Measurements from ENCODE around the gene MYH10. TPM values are rescaled to one million over a fixed set of nuclear protein-coding genes. Genes with fewer than 3 reads are reported as not detected.
"Not testable (repeated sequence)": the region's sequence is repeated elsewhere in the genome, so short reads cannot be mapped to it uniquely, and the experiment has no call there.

The MYH10 gene
- total RNA-seq, 2 donors from 2014 or later = 23.7 to 33.5 TPM

DNA sequence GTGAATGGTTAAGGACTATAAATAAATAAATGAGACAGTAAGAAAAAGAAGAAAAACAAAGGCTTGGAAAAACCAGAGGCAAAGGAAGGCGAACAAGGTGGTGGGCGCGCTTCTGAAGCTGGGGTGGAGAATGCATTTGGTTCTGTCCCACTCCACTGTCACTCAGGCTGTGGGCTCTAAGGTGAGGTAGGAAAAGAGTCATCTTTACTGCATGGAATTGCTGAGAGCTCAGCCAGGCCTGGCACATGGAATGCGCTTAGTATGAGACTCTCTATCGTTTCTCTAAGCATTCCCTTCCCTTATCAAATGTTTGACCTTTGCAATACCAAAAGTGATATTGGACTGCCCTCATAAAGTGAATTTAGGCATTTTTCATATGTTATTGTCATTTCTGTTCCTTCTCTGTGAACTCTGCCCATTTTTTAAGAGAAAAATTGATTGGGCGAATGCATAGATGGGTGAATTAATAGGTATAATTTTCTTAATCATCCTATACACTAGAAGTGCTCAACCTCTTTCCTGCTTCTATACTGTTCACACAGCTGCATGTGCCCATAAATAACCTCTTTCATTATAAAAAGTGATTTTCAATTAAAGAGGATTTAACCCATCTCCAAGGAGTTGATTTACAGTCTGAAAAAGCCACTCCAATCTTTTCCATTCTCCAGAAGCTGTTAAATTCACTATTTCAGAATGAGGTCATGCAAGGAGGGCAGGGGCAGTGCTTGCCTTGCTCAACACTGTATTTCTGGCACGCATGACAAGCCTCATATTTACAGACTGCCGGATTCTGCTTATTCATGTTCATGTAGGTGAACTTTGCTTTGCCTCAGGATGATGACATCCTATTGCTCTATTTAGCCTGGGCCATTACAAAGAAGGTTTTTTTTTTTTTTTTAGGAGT is 87.7 kb downstream of the MYH10 start:
- no peaks in the 10 kb centered on the region for H3K9me3 Mint-ChIP-seq
- ATAC-seq = no peak

DNA sequence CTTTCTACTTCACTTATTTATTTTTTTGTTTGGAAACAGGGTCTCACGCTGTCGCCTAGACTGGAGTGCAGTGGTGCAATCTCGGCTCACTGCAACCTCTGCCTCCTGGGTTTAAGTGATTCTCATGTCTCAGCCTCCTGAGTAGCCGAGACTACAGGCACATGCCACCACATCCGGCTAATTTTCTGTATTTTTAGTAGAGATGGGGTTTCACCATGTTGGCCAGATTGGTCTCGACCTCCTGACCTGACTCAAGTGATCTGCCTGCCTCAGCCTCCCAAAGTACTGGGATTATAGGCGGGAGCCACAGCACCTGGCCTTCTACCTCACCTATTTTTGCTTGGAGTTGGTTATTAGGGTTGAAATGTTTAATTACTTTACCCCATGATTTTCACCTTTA is 90.5 kb downstream of the MYH10 start:
- H3K9me3 Mint-ChIP-seq; ATAC-seq; H3K27ac Mint-ChIP-seq; DNase-seq (ENCODE audit: low spot score in 2 of 2); H3K36me3 Mint-ChIP-seq: not testable (repeated sequence)

More for the DNA sequence above, 87.7 kb downstream of the MYH10 start:
- Mint-ChIP-seq H3K27ac (no peak overlapping the region), H3K36me3 (no peaks in the 10 kb centered on the region)
- DNase-seq (ENCODE audit: low spot score in 2 of 2) = no peak

DNA sequence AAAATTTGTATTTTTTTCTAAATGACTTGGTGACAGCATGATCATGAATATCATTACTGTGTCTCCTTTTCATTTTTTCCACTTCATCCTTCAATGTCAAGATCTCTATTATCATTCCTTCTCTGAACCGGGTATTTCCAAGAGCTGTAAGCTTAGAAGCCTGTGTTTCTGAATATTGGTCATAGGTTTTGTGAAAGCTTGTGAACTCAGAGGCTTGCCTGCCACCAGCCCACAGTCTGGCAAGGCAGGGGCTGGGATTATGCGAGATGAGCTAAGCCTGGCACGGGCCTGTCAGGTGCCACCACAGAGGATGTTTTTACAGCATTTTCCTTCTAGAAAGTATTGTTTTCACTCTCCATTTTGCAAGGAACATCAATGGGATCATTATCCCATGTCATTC is 92.8 kb downstream of the MYH10 start:
- H3K9me3 Mint-ChIP-seq = no peaks in the 10 kb centered on the region
- H3K36me3 Mint-ChIP-seq = no peaks in the 10 kb centered on the region
- DNase-seq (ENCODE audit: low spot score in 2 of 2) (no peak), ATAC-seq (no peak)
- H3K27ac Mint-ChIP-seq = no peak overlapping the region

DNA sequence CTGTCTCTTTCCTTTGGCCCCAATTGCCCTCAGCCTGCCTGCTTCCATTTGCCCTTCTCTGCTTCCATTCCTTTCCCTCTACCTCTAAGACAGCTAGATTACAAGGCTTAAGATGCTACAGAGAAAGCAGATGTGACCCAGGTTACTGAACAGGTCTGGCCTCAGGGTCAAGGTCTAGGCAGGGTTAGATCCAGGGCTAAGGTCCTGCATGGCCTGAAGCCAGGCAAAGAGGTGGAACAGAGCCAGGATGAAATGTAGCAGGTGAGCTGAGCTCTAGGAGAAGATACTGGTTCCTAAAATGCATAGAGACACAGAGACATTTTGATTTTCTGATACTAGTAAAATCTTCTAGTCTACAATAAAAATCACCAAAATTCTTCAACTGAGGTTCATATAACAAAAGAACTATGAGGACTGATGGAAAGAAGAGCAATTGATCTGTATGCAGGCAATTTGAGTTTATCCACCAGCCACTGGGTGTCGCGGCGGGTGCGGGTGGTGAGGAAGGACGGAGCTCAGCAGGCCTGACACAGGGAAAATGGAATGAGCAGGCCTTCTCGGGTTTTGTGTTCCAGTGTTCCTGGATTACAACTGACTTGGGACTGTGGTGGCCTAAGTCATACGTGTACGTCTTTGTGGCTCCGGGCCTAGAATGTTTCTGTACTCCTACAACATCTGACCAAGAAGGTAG is 95.9 kb downstream of the MYH10 start:
- ATAC-seq = no peak
- DNase-seq (ENCODE audit: low spot score in 2 of 2) = no peak
- Mint-ChIP-seq H3K9me3 (no peaks in the 10 kb centered on the region), H3K27ac (no peak overlapping the region), H3K36me3 (no peaks in the 10 kb centered on the region)

DNA sequence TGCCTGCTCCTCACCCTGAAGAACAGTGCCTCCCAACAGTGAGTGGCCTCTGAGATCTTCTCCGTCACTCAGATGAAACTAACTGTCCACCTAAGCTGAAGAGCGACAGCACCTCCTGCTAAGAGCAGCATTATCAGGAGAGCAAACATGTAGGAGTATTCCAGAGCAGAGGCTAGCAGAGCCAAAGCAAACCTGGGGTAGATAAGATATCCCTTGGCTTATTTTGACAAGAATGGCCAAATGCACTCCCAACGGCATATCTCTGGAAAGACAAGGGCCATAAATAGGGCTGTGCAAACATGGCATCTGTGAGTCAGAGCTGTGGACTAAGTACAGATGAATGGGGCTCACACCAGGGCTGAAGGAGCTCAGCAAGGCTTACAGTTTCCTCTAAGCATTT is 98.5 kb downstream of the MYH10 start:
- ATAC-seq (no peak), DNase-seq (ENCODE audit: low spot score in 2 of 2) (no peak)
- H3K36me3 Mint-ChIP-seq = no peaks in the 10 kb centered on the region
- no peaks in the 10 kb centered on the region for H3K9me3 Mint-ChIP-seq
- H3K27ac Mint-ChIP-seq = no peak overlapping the region

DNA sequence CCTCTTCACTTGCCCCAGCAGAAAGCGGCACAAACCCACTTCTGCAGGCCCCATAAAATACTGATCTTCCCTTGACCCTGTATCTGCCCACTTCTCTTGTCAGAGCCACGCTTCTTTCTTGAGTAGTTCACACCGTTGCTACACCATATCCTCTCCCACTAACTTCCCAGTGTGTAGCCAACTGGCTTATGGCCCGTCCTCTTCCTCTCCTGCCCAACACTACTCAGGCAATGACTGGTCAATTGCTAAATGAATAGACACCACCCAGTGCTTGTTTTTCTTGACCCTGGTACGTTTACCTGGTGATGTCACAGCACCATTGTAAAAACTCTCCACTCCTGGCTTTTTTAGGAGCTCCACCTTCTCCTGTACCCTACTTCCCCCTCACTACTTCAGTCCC is 107.9 kb downstream of the MYH10 start:
- ATAC-seq = no peak
- Mint-ChIP-seq H3K27ac (no peak overlapping the region), H3K36me3 (no peaks in the 10 kb centered on the region), H3K9me3 (no peaks in the 10 kb centered on the region)
- DNase-seq (ENCODE audit: low spot score in 2 of 2) = no peak

DNA sequence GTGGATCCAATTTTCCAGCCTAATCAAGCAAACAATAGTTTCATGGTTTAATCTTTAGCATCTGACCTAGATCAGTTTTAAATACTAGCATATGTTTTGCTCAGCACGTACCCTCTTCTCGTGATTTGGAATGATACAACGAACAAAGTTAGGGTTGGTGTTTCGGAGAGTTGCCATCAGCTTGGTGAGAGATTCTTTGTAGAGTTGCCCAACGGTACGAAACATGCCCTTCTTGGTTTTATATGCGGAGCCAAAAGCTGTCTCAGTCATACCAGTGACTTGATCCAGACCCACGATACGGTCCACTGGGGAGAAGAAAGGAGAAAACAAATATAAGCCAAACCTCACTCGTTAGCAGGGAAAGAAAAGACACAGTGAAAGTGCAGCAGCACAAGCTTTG is 109.5 kb downstream of the MYH10 start:
- no peaks in the 10 kb centered on the region for H3K9me3 Mint-ChIP-seq
- DNase-seq (ENCODE audit: low spot score in 2 of 2) (no peak), ATAC-seq (no peak)
- H3K36me3 Mint-ChIP-seq = peaks cover 0 to 4% of the 10 kb centered on the region in 2 donors
- H3K27ac Mint-ChIP-seq = no peak overlapping the region

DNA sequence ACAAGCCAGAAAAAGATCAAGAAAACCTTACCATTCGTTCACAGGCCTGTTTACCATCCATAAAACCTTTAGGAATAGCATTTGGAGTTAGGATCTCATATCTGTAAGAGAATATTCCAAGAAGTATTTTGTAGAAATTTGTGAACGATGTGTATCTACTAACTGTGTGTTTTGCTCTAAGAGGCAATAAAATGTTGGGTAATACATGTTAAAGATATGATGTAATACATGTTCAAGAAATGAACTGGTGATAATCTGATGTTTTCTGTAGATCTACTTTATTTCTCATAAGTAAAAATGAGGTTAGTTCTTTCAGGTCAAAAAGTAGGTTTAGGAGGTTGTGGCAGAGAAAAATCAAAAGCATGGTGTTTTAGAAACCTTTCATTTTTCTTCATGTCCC is 111.7 kb downstream of the MYH10 start:
- ATAC-seq (no peak), DNase-seq (ENCODE audit: low spot score in 2 of 2) (no peak)
- Mint-ChIP-seq H3K27ac (no peak overlapping the region), H3K36me3 (peaks cover 0 to 4% of the 10 kb centered on the region in 2 donors), H3K9me3 (no peaks in the 10 kb centered on the region)

DNA sequence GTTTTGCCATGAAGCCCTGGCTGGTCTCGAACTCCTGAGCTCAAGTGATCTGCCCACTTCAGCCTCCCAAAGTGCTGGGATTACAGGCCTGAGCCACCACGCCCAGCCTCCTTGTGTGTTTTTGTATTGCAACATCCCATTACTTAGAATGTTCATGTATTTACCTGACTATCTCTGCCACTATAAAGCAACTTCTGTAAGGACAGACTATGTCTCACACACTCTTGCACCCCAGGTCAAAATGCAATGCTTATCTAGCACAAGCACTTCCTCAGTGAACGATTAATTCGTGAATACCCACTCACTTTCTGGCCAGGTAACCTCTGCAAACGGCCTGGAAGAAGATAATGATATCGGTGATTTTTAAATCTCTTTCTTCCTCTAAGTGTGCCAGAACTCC is 112.2 kb downstream of the MYH10 start:
- DNase-seq (ENCODE audit: low spot score in 2 of 2) (no peak), ATAC-seq (no peak)
- Mint-ChIP-seq H3K36me3 (peaks cover 0 to 4% of the 10 kb centered on the region in 2 donors), H3K9me3 (no peaks in the 10 kb centered on the region), H3K27ac (no peak overlapping the region)

DNA sequence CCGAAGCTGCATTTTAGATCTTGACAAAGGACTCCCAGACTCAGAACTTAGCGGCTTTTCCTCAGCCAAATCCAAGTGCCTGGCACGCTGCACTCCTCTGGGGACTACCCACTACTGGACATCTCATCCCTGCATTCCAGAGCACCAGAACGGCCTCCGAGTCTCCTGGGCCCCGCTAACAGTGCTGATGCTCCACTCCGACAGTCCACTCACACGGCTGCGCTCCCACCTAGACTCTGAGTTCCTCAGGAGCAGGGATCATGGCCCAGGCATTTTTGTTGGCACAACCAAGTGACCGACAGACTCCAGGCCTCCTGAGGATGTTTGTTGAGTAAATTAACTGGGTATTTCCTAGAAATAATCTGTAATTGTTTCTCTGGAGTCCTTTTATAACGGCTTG is 115.7 kb downstream of the MYH10 start:
- no peak for DNase-seq (ENCODE audit: low spot score in 2 of 2)

DNA sequence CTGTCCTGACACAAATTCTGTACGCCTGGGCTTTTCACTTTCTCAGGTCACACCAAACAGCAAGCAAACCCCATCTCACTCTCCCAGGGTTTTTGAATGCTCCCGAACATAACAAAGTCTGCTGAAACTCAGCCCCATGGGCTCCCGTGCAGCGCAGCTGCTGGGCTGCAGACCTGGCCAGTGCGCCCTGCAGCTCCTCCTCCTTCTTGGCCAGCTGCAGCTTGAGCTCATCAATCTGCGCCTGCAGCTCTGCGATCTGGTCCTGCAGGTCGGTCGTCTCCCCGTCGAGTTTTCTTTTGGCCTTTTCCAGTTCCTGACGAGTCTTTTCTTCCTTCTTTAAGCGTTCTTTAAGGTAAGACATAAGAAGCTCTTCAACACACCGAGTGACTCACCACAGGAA is 124.4 kb downstream of the MYH10 start:
- H3K27ac Mint-ChIP-seq = no peak overlapping the region
- ATAC-seq (no peak), DNase-seq (ENCODE audit: low spot score in 2 of 2) (no peak)
- no peaks in the 10 kb centered on the region for H3K9me3 Mint-ChIP-seq
- H3K36me3 Mint-ChIP-seq = no peaks in the 10 kb centered on the region

More for the DNA sequence above, 115.7 kb downstream of the MYH10 start:
- Mint-ChIP-seq H3K9me3 (no peaks in the 10 kb centered on the region), H3K27ac (no peak overlapping the region), H3K36me3 (peaks cover 0 to 4% of the 10 kb centered on the region in 2 donors)
- no peak for ATAC-seq

DNA sequence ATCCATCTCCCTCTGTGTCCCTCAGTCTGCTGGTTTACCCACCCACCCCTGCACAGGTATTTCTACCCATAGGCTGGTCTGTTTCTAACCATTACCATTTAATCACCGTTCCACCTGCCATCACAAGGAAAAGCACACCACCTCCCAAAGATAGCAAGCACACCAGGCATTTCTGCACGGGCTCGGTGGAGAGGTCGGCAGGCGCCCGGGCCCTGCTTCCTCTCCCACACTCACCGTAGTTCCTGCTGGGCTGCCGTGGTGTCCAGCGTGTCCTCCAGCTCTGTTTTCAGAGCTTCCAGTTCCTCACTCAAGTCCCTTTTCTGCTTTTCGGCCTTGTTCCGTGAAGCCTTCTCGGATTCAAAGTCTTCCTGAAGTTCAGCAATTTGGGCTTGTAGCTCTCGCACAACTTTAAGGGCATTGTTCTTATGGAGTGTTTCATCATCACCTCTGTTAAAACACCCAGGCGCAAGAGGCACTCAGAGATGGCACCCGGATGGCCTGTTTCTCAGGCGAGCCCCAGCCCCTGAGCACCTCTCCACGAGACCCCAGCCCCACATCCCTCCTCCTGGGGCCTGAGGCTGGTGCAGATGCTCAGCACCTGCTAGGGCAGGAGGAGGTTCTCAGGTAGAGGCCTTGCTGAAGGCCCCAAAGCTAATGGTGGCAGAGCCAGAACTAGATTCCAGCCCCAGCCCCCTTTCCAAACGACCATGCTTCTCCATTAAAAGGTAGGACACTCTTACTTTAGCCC is 125.9 kb downstream of the MYH10 start:
- H3K9me3 Mint-ChIP-seq = no peaks in the 10 kb centered on the region
- no peaks in the 10 kb centered on the region for H3K36me3 Mint-ChIP-seq
- ATAC-seq (no peak), DNase-seq (ENCODE audit: low spot score in 2 of 2) (no peak)
- peak overlapping the region in 1 of 2 donors; percentile 17 for H3K27ac Mint-ChIP-seq

DNA sequence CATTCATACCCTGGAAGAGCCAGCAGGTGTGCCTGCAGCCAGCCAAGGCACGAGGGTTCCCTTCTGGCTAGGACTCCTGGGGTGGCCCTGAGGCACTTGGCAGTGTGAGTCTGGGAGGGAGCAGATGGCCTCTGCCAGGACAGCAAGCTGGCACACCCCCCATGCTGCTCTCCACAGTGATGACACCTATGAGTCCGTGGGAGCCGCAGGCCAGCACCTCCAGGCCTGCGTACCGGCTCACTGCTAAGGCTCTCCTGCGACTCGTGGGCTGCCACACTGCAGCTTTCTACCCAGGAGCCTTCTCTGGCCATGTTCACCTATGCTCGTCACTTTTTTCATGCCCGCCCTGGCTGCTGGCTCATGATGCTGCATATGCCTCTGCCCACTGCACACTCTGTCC is 126.7 kb downstream of the MYH10 start:
- Mint-ChIP-seq H3K36me3 (no peaks in the 10 kb centered on the region), H3K9me3 (no peaks in the 10 kb centered on the region), H3K27ac (no peak overlapping the region)
- ATAC-seq (no peak), DNase-seq (ENCODE audit: low spot score in 2 of 2) (no peak)

DNA sequence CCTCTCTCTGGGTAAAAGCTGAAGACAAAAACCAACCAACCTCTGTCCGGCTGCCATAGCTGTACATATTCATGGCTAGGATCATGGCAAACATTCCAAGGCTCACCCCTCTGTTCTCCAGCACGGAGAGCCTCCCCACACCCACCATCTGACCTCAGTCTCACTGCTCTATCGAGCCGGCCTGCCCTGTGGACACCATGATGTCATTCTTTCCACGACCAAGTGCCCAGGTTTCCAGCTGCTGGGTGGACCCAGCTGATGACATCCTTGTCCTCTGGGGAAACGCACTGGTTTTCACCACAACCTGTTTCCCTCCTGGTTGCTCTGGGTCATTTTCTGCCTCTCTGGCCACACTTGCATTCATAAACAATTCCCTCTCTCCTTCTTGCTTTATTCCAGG is 127.2 kb downstream of the MYH10 start:
- Mint-ChIP-seq H3K27ac (no peak overlapping the region), H3K9me3 (no peaks in the 10 kb centered on the region), H3K36me3 (no peaks in the 10 kb centered on the region)
- no peak for DNase-seq (ENCODE audit: low spot score in 2 of 2)
- no peak for ATAC-seq

DNA sequence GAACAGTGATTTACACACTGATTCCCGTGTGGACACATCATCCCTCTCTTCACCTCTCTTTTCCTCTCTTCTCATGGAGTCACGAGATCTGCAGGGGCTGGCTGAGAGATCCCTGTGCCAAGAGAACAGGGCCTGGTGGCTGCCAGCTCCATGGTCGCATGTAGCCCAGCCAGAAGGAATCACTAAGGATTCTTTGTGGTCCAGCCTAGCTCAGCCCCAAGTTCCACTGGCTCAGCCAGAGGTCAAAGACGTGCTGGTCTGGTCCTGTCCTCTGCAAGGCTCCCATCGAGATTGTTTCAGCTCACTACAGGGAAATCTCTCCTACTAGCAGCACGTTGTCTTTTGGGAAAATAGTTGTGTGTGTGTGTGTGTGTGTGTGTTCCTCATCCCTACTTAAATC is 128.4 kb downstream of the MYH10 start:
- DNase-seq (ENCODE audit: low spot score in 2 of 2) (no peak), ATAC-seq (no peak)
- no peaks in the 10 kb centered on the region for H3K36me3 Mint-ChIP-seq
- H3K9me3 Mint-ChIP-seq = no peaks in the 10 kb centered on the region
- H3K27ac Mint-ChIP-seq = peak overlapping the region in 1 of 2 donors; percentile 62

DNA sequence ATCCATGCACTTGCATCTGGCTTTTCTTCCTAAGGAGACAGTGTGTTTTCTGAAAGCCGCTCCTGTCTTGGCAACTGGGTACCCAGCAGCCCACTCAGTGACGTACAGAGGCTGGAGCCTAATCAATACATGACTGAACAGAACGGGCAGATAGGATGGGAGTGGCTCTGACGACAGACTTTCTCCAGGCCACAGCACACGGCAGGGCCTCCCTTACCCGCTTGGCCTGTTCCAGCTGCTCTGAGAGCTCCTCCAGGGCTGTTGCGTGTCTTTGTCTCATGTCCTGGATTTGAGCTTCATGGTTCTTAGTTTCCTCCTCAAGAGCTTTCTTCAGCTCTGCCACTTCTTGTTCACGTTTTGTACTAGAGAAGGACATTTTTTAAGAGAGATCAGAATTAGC is 129.9 kb downstream of the MYH10 start:
- H3K27ac Mint-ChIP-seq = no peak overlapping the region
- H3K36me3 Mint-ChIP-seq = no peaks in the 10 kb centered on the region
- no peak for ATAC-seq
- DNase-seq (ENCODE audit: low spot score in 2 of 2) = no peak
- no peaks in the 10 kb centered on the region for H3K9me3 Mint-ChIP-seq

DNA sequence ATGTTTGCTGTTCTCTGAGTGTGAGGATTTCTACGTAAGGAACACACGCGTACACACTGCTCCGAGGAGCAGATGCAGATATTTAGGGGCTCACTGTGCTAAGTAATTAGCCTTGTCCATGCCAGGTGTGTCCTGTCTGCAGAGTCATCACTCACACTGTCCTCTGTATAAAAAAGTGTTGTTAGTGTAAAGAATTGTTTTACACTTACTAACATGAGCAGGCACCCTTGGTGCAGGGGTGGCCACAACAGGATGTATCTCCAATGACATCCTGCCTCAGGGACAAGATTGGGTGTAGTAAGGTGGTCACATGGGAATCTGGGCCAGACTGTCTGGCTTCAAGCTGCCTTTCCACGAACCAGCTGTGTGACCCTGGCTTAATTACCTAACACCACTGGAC is 130.9 kb downstream of the MYH10 start:
- DNase-seq (ENCODE audit: low spot score in 2 of 2) (no peak), ATAC-seq (no peak)
- H3K27ac Mint-ChIP-seq = no peak overlapping the region
- no peaks in the 10 kb centered on the region for H3K36me3 Mint-ChIP-seq
- no peaks in the 10 kb centered on the region for H3K9me3 Mint-ChIP-seq

All from activated naive CD4-positive, alpha-beta T cell treated with anti-CD3 and anti-CD28 coated beads, Interleukin-2, amount 50 U/mL, for 72 hours (primary cell).